GM23338 (cell line): Measurements from ENCODE around the gene CCDC150. TPM values are rescaled to one million over a fixed set of nuclear protein-coding genes. Genes with fewer than 3 reads are reported as not detected.

Source experiments
- ATAC-seq: fragments of 200-7000 bp; cut with Tn5 transposase; 3 replicates; pipeline ENCODE4 v1.9.1; 2020
- DNase-seq: peaks from one replicate; pipeline ENCODE4 v3.0.0-alpha.2; 2015; ENCODE audit warnings: low spot score
- H2AFZ ChIP-seq: fragments of 200-600 bp; sonication (generic); 2 replicates; pipeline ENCODE4 v1.8.0; 2016; ENCODE audit warnings: antibody characterized with exemption, mild to moderate bottlenecking, moderate library complexity
- H3F3A ChIP-seq: fragments of 200-600 bp; sonication (generic); replicated peaks from 2 replicates; pipeline ENCODE4 v1.8.0; 2017; ENCODE audit warnings: antibody characterized with exemption, mixed run types, low read depth
- H3K27ac ChIP-seq: fragments of 200-600 bp; sonication (generic); 2 replicates; pipeline ENCODE4 v1.6.1; 2016; ENCODE audit warnings: low read depth
- H3K27me3 ChIP-seq: fragments of 200-600 bp; sonication (generic); 2 replicates; pipeline ENCODE4 v1.8.0; 2016; ENCODE audit warnings: mild to moderate bottlenecking, mixed run types, moderate library complexity; ENCODE audit not compliant: insufficient read depth
- H3K36me3 ChIP-seq: fragments of 200-600 bp; sonication (generic); 2 replicates; pipeline ENCODE4 v1.8.0; 2016; ENCODE audit warnings: mild to moderate bottlenecking; ENCODE audit not compliant: insufficient read depth
- H3K4me1 ChIP-seq: fragments of 200-600 bp; sonication (generic); 2 replicates; pipeline ENCODE4 v1.8.0; 2016; ENCODE audit warnings: mild to moderate bottlenecking, moderate library complexity; ENCODE audit not compliant: insufficient read depth
- H3K4me2 ChIP-seq: fragments of 200-600 bp; sonication (generic); 2 replicates; pipeline ENCODE4 v1.7.1; 2017; ENCODE audit warnings: mixed run types
- H3K4me3 ChIP-seq: fragments of 200-600 bp; sonication (generic); 2 replicates; pipeline ENCODE4 v1.6.1; 2016; ENCODE audit warnings: mixed run types
- H3K79me2 ChIP-seq: fragments of 200-600 bp; sonication (generic); replicated peaks from 2 replicates; pipeline ENCODE4 v1.8.0; 2017; ENCODE audit warnings: mild to moderate bottlenecking; ENCODE audit not compliant: insufficient read depth
- H3K9me2 ChIP-seq: fragments of 200-600 bp; sonication (generic); 2 replicates; pipeline ENCODE4 v1.8.0; 2017; ENCODE audit not compliant: insufficient read depth
- H4K20me1 ChIP-seq: fragments of 200-600 bp; sonication (generic); replicated peaks from 2 replicates; pipeline ENCODE4 v1.8.0; 2017; ENCODE audit warnings: mild to moderate bottlenecking; ENCODE audit not compliant: insufficient read depth
- H3K27ac Mint-ChIP-seq: 2 replicates; pipeline ENCODE4 v1.8.0; 2020; ENCODE audit warnings: inconsistent platforms, mild to moderate bottlenecking, moderate library complexity, mixed read lengths
- H3K27me3 Mint-ChIP-seq: 3 replicates; pipeline ENCODE4 v1.8.0; 2022; ENCODE audit warnings: low read depth, mild to moderate bottlenecking, moderate library complexity, mixed read lengths, inconsistent platforms; ENCODE audit not compliant: insufficient read depth, poor library complexity
- H3K36me3 Mint-ChIP-seq: 3 replicates; pipeline ENCODE4 v1.8.0; 2021; ENCODE audit warnings: low read depth, mild to moderate bottlenecking, inconsistent platforms, moderate library complexity, mixed read lengths
- H3K4me1 Mint-ChIP-seq: 3 replicates; pipeline ENCODE4 v1.8.0; 2020; ENCODE audit warnings: mild to moderate bottlenecking, inconsistent platforms, mixed read lengths
- H3K4me3 Mint-ChIP-seq: 3 replicates; pipeline ENCODE4 v1.8.0; 2021; ENCODE audit warnings: moderate library complexity, mild to moderate bottlenecking, inconsistent platforms, mixed read lengths
- H3K9me3 Mint-ChIP-seq: 3 replicates; pipeline ENCODE4 v1.8.0; 2020; ENCODE audit warnings: moderate library complexity, mild to moderate bottlenecking, inconsistent platforms, mixed read lengths
- EZH2 ChIP-seq: fragments of 200-600 bp; sonication (generic); IDR thresholded peaks from one replicate; pipeline ENCODE4 v1.8.0; 2017; ENCODE audit warnings: antibody characterized with exemption, mild to moderate bottlenecking, low read depth; ENCODE audit not compliant: unreplicated experiment
- EZH2phosphoT487 ChIP-seq: fragments of 200-600 bp; sonication (generic); IDR thresholded peaks from one replicate; pipeline ENCODE4 v1.8.1; 2018; ENCODE audit warnings: antibody characterized with exemption; ENCODE audit not compliant: unreplicated experiment
- NANOG ChIP-seq: IDR thresholded peaks from 2 replicates; pipeline ENCODE4 v1.6.1; 2016; ENCODE audit warnings: antibody characterized with exemption, borderline replicate concordance
- POLR2AphosphoS5 ChIP-seq: IDR thresholded peaks from 2 replicates; pipeline ENCODE4 v1.6.1; 2016; ENCODE audit warnings: antibody characterized with exemption, low read depth
- STAT1 ChIP-seq: IDR thresholded peaks from one replicate; pipeline ENCODE4 v1.6.1; 2016; ENCODE audit warnings: antibody characterized with exemption; ENCODE audit not compliant: unreplicated experiment
- ZNF114 ChIP-seq: fragments of 250-450 bp; sonication (Bioruptor Pico); IDR thresholded peaks from 2 replicates; pipeline ENCODE4 v1.5.0; 2020; ENCODE audit warnings: mild to moderate bottlenecking, moderate library complexity
- ZNF331 ChIP-seq: fragments of 250-450 bp; sonication (Bioruptor Pico); IDR thresholded peaks from 2 replicates; pipeline ENCODE4 v1.5.0; 2020; ENCODE audit warnings: low read depth, mild to moderate bottlenecking, moderate library complexity
- polyA plus RNA-seq: library from polyadenylated mRNA; unstranded; fragments of >200 nt; fragmentation: Nextera tagmentation; extraction: Ambion mirVana; gene quantifications from 2 replicates; pipeline ENCODE4 v1.2.1, GENCODE V29; 2016
- total RNA-seq: library from RNA; depleted of rRNA; stranded (reverse); fragments of >200 nt; shearing (Covaris generic); gene quantifications from 2 replicates; pipeline ENCODE4 v1.2.3, GENCODE V29; 2014
- TF ChIP-seq, protein P1 (sequence below): IDR thresholded peaks from 2 replicates; pipeline ENCODE4 v1.6.1; 2016; ENCODE audit warnings: antibody characterized with exemption
- TF ChIP-seq, protein P2 (sequence below): IDR thresholded peaks from one replicate; pipeline ENCODE4 v1.6.1; 2018; ENCODE audit warnings: antibody characterized with exemption; ENCODE audit not compliant: unreplicated experiment
- TF ChIP-seq, protein P3 (sequence below), 2 experiments: fragments of 200-600 bp in 1 of 2; sonication (generic) in 1 of 2; conservative IDR thresholded peaks; 2 replicates each; pipeline versions ENCODE4 v1.5.1 to v1.6.1; 2016 to 2017; ENCODE audit warnings: antibody characterized with exemption in 2 of 2, low read depth in 2 of 2, mild to moderate bottlenecking in 2 of 2, moderate library complexity in 1 of 2

The CCDC150 gene
- total and polyA plus RNA-seq, 2 experiments from 2014 or later, result 56.3 to 68.3 TPM

DNA sequence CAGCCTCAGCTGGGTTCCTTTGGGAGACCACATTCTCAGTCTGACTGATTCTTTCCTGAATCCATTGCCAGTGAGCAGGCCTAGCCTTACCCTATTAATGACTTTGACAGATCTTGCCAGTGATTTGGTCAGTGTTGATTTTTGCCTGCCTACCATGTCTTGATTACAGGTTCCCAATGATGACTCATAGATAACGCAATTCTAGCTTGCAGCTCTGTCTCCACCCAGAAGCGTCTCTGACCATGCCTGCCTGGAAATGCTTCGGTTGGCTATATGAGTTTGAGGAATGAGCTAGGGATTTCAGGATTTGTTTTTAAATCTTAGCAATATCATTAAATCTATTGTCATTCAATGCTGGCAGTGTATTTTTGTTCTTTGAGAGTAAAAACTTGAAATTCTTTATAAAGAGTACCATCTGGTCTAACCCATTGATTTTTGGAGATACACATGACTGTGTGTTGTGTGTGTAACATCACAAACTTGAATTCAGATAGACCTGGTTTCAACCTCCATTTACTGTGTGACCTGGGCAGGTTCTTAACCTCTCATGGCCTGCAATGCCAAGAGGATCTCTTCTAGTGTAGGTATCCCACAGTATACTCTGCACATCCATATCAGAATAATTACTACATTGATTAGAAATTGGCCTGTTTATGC lies 57.0 kb downstream of the CCDC150 start:
- H3K4me1 ChIP-seq, result no peaks in the 10 kb centered on the region
- no peaks in the 10 kb centered on the region for H3K27me3 ChIP-seq
- H3F3A ChIP-seq, result no peaks in the 10 kb centered on the region
- TF ChIP-seq ZNF114, result no peak
- TF ChIP-seq EZH2, result no peak
- TF ChIP-seq, protein P1, sequence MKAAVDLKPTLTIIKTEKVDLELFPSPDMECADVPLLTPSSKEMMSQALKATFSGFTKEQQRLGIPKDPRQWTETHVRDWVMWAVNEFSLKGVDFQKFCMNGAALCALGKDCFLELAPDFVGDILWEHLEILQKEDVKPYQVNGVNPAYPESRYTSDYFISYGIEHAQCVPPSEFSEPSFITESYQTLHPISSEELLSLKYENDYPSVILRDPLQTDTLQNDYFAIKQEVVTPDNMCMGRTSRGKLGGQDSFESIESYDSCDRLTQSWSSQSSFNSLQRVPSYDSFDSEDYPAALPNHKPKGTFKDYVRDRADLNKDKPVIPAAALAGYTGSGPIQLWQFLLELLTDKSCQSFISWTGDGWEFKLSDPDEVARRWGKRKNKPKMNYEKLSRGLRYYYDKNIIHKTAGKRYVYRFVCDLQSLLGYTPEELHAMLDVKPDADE, result no peak
- TF ChIP-seq STAT1, result no peak
- TF ChIP-seq NANOG, result no peak
- TF ChIP-seq EZH2phosphoT487, result no peak
- H4K20me1 ChIP-seq, result no peaks in the 10 kb centered on the region
- no peak overlapping the region for H3K4me3 ChIP-seq
- no peak overlapping the region for H3K27ac Mint-ChIP-seq
- H3K27me3 Mint-ChIP-seq, result no peaks in the 10 kb centered on the region
- H3K4me3 Mint-ChIP-seq, result no peak overlapping the region
- H3K36me3 Mint-ChIP-seq, result peaks cover 30% of the 10 kb centered on the region
- H3K9me3 Mint-ChIP-seq, result no peaks in the 10 kb centered on the region; the same call in 2 of the 3 replicates
- ATAC-seq (no peak; the same call in 2 of the 3 replicates), DNase-seq (peak; percentile 2)
- no peak overlapping the region for H3K4me2 ChIP-seq
- H3K36me3 ChIP-seq, result no peaks in the 10 kb centered on the region
- H3K4me1 Mint-ChIP-seq, result peaks cover 3% of the 10 kb centered on the region; the same call in 1 of the 3 replicates
- H3K9me2 ChIP-seq, result no peaks in the 10 kb centered on the region
- H3K27ac ChIP-seq, result no peak overlapping the region
- H2AFZ ChIP-seq, result no peak overlapping the region
- peaks cover 13% of the 10 kb centered on the region for H3K79me2 ChIP-seq

DNA sequence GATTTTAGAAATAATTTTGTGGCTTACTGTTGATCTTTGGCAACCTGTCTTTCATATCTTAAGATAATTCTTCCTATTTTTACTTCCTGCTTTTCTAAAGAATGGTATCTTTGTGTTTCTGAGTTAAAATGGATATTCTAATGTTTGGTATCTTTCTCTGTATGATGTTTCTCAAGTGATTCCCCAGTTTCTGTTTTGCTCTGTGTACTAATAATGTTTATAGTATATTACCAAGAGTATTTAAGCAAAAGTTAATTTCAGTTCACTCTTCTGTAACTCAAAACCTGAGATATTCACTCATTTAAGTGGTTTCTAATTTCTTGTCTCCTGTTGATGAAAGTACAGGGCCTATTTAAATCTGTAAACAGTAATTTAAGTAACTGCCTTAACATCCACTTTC lies 58.3 kb downstream of the CCDC150 start:
- H3K27ac Mint-ChIP-seq, result no peak overlapping the region
- no peaks in the 10 kb centered on the region for H3K9me3 Mint-ChIP-seq
- Histone ChIP-seq H3K27me3 (no peaks in the 10 kb centered on the region), H3K9me2 (no peaks in the 10 kb centered on the region), H3K4me1 (no peaks in the 10 kb centered on the region), H3K79me2 (peaks cover 7% of the 10 kb centered on the region), H3K4me3 (no peak overlapping the region), H4K20me1 (no peaks in the 10 kb centered on the region), H3K4me2 (no peak overlapping the region), H3F3A (no peaks in the 10 kb centered on the region), H3K36me3 (no peaks in the 10 kb centered on the region), H2AFZ (no peak overlapping the region), H3K27ac (no peak overlapping the region)
- peaks cover 33% of the 10 kb centered on the region for H3K36me3 Mint-ChIP-seq
- peaks cover 3% of the 10 kb centered on the region; the same call in 1 of the 3 replicates for H3K4me1 Mint-ChIP-seq
- H3K4me3 Mint-ChIP-seq, result no peak overlapping the region
- no peaks in the 10 kb centered on the region for H3K27me3 Mint-ChIP-seq
- no peak for ATAC-seq
- no peak for DNase-seq
- no peak for TF ChIP-seq POLR2AphosphoS5
- TF ChIP-seq, protein P1, result no peak
- TF ChIP-seq ZNF331 (CRISPR knock-in tag), result no peak
- no peak for TF ChIP-seq EZH2
- TF ChIP-seq, protein P2, sequence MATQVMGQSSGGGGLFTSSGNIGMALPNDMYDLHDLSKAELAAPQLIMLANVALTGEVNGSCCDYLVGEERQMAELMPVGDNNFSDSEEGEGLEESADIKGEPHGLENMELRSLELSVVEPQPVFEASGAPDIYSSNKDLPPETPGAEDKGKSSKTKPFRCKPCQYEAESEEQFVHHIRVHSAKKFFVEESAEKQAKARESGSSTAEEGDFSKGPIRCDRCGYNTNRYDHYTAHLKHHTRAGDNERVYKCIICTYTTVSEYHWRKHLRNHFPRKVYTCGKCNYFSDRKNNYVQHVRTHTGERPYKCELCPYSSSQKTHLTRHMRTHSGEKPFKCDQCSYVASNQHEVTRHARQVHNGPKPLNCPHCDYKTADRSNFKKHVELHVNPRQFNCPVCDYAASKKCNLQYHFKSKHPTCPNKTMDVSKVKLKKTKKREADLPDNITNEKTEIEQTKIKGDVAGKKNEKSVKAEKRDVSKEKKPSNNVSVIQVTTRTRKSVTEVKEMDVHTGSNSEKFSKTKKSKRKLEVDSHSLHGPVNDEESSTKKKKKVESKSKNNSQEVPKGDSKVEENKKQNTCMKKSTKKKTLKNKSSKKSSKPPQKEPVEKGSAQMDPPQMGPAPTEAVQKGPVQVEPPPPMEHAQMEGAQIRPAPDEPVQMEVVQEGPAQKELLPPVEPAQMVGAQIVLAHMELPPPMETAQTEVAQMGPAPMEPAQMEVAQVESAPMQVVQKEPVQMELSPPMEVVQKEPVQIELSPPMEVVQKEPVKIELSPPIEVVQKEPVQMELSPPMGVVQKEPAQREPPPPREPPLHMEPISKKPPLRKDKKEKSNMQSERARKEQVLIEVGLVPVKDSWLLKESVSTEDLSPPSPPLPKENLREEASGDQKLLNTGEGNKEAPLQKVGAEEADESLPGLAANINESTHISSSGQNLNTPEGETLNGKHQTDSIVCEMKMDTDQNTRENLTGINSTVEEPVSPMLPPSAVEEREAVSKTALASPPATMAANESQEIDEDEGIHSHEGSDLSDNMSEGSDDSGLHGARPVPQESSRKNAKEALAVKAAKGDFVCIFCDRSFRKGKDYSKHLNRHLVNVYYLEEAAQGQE, result no peak
- no peak for TF ChIP-seq STAT1
- TF ChIP-seq, protein P3, sequence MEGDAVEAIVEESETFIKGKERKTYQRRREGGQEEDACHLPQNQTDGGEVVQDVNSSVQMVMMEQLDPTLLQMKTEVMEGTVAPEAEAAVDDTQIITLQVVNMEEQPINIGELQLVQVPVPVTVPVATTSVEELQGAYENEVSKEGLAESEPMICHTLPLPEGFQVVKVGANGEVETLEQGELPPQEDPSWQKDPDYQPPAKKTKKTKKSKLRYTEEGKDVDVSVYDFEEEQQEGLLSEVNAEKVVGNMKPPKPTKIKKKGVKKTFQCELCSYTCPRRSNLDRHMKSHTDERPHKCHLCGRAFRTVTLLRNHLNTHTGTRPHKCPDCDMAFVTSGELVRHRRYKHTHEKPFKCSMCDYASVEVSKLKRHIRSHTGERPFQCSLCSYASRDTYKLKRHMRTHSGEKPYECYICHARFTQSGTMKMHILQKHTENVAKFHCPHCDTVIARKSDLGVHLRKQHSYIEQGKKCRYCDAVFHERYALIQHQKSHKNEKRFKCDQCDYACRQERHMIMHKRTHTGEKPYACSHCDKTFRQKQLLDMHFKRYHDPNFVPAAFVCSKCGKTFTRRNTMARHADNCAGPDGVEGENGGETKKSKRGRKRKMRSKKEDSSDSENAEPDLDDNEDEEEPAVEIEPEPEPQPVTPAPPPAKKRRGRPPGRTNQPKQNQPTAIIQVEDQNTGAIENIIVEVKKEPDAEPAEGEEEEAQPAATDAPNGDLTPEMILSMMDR (conservative IDR thresholded peaks at IDR 0.05; ENCODE audit: low read depth in 2 of 2), result no peak
- TF ChIP-seq ZNF114, result no peak
